Heart left ventricle (tissue), 16 donors: ENCODE results near the gene LIPC. TPM values are rescaled to one million over a fixed set of nuclear protein-coding genes. Genes with fewer than 3 reads are reported as not detected.

Source experiments
- ATAC-seq, 4 donors: fragments of 200-7000 bp; cut with Tn5 transposase; one replicate each; pipeline ENCODE4 v1.9.1; 2020 to 2022; ENCODE audit warnings: moderate library complexity in 4 of 4, mild to moderate bottlenecking in 3 of 4, moderate number of reproducible peaks in 1 of 4
- DNase-seq, 5 donors: peaks; one replicate each; pipeline ENCODE4 v3.0.0-alpha.2; 2020
- H3K27ac ChIP-seq, 12 donors: fragments of 200-600 bp; sonication (generic) in 4 of 12; one replicate each; pipeline versions ENCODE4 v1.5.0 to v1.8.0; 2016 to 2022; ENCODE audit warnings: mild to moderate bottlenecking in 2 of 12
- H3K27me3 ChIP-seq, 9 donors: fragments of 200-600 bp; sonication (generic) in 2 of 9; one replicate each; pipeline versions ENCODE4 v1.5.1 to v1.8.0; 2016 to 2022; ENCODE audit warnings: mild to moderate bottlenecking in 3 of 9
- H3K36me3 ChIP-seq, 9 donors: fragments of 200-600 bp; sonication (generic) in 2 of 9; one replicate each; pipeline versions ENCODE4 v1.5.0 to v1.8.0; 2018 to 2022; ENCODE audit warnings: mild to moderate bottlenecking in 2 of 9
- H3K4me1 ChIP-seq, 12 donors: fragments of 200-600 bp; sonication (generic) in 4 of 12; one replicate each; pipeline versions ENCODE4 v1.5.0 to v1.8.0; 2016 to 2022; ENCODE audit warnings: mild to moderate bottlenecking in 3 of 12
- H3K4me3 ChIP-seq, 12 donors: fragments of 200-600 bp; sonication (generic) in 4 of 12; one replicate each; pipeline versions ENCODE4 v1.5.0 to v1.8.0; 2017 to 2022; ENCODE audit warnings: mild to moderate bottlenecking in 9 of 12, moderate library complexity in 4 of 12
- H3K9me3 ChIP-seq, 12 donors: fragments of 200-600 bp; sonication (generic) in 4 of 12; one replicate each; pipeline versions ENCODE4 v1.5.0 to v1.8.0; 2016 to 2022; ENCODE audit warnings: mild to moderate bottlenecking in 1 of 12
- POLR2A ChIP-seq, 2 donors: fragments of 450-650 bp; IDR thresholded peaks; one replicate each; pipeline ENCODE4 v1.6.1; 2017; ENCODE audit warnings: antibody characterized with exemption in 2 of 2, mild to moderate bottlenecking in 2 of 2, moderate library complexity in 2 of 2
- WGBS, 4 donors: extraction: QIAGEN DNeasy Blood & Tissue Kit in 2 of 4; methylation state at CpG; one replicate each; pipeline versions ENCODE4 v1.1.5 to v1.1.7; 2013 to 2018; 5-methylcytosine and 5-hydroxymethylcytosine counted together
- intact Hi-C, 10 donors: fragments of 100-400 bp; cut with DNase I; formaldehyde crosslinking; loops; one replicate each; pipeline versions ENCODE4 v1.11.1 to v1.14.2; 2022
- polyA plus RNA-seq, 2 donors: library from polyadenylated mRNA; stranded (reverse); fragments of 200-250 nt; gene quantifications; one replicate each; pipeline ENCODE4 v1.2.3, GENCODE V29; 2013
- total RNA-seq, 9 donors: library from RNA; depleted of rRNA in 2 of 9; stranded (reverse); fragments of >200 nt in 2 of 9; fragmentation: NEBNext Ultra II Directional in 3 of 9; extraction: Animal tissue kit (Norgen Biotek cat#: 25700) in 3 of 9; gene quantifications; one replicate each; pipeline versions ENCODE4 v1.1.0 to v1.2.4, GENCODE V29; 2016 to 2023
- TF ChIP-seq, protein P1 (sequence below), 12 donors: fragments of 200-600 bp; sonication (generic) in 4 of 12; IDR thresholded peaks; one replicate each; pipeline versions ENCODE4 v1.5.0 to v1.8.0; 2018 to 2022; ENCODE audit warnings: antibody characterized with exemption in 12 of 12, mild to moderate bottlenecking in 5 of 12
- donor health status: ischemic (EF 13 %, LVEDD 7.1; RV severe dilation, severe dysfunction).
- donor health status: healthy with polysubstance abuse.
- donor health status: DM: no; HTN: yes; CAD: no.
- donor health status: DM: no; HTN: no; CAD: no.
- donor health status: ischemic (EF 25% LVEDD 6.9; RV normal size, moderate dysfunction).
- donor health status: ischemic (EF 25% LVEDD 5.7; RV mildly dilated, moderate dysfunction).
- donor health status: healthy.
- donor health status: DM: yes; HTN: yes; CAD: no.
- donor health status: ischemic (EF 35%, LVEDD 5.7; RV mildly dilated, moderate dysfunction).
- donor health status: nonischemic (EF 11% LVEDD 7.7; RV severe dilation, severe dysfunction).
- donor health status: DM: yes; HTN: yes; CAD: no.
- donor health status: PGD.
- donor health status: ischemic (EF 29% LVEDD 5.4; RV normal size, mild dysfunction).
- donor health status: nonischemic (EF 23%, LVEDD 6.1; RV moderate dilation, normal function).

Gene LIPC
- total and polyA plus RNA-seq, 11 donors: 0.10 to 1.4 (median 0.55) TPM; not detected in 1

DNA sequence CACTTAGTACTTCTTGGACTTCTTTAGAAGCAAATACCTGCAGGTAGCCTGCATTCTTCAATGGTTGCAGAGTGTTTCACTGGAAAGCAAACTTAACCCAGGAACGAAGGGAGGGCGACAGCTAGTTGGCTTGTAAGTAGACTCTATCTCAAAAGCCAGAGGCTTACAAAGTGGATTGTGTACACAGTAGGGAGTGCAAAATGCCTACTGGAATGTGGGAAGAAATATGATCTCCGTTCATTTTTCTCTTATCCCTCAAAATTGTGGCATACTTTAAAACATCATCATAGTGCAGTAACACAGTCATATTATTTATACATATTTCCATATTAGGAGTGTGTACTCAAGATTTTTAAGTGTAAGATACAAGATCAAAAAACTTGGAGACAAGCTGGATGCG lies 155.7 kb downstream of the LIPC start:
- H3K27me3 ChIP-seq: no peaks in the 10 kb centered on the region
- 83 to 85% (median 85%) methylated on average over 4 of the region's 4 CpGs for WGBS, 4 donors
- DNase-seq (no peak), ATAC-seq (no peak)
- no peak overlapping the region for H3K27ac ChIP-seq
- peaks cover 0 to 28% (median 0%) of the 10 kb centered on the region in 12 donors for H3K4me1 ChIP-seq
- no peak for TF ChIP-seq POLR2A (IDR thresholded peaks at IDR 0.05)
- TF ChIP-seq, protein P1, sequence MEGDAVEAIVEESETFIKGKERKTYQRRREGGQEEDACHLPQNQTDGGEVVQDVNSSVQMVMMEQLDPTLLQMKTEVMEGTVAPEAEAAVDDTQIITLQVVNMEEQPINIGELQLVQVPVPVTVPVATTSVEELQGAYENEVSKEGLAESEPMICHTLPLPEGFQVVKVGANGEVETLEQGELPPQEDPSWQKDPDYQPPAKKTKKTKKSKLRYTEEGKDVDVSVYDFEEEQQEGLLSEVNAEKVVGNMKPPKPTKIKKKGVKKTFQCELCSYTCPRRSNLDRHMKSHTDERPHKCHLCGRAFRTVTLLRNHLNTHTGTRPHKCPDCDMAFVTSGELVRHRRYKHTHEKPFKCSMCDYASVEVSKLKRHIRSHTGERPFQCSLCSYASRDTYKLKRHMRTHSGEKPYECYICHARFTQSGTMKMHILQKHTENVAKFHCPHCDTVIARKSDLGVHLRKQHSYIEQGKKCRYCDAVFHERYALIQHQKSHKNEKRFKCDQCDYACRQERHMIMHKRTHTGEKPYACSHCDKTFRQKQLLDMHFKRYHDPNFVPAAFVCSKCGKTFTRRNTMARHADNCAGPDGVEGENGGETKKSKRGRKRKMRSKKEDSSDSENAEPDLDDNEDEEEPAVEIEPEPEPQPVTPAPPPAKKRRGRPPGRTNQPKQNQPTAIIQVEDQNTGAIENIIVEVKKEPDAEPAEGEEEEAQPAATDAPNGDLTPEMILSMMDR (IDR thresholded peaks at IDR 0.05): no peak
- H3K4me3 ChIP-seq: no peak overlapping the region
- no peaks in the 10 kb centered on the region for H3K36me3 ChIP-seq
- peaks cover 0 to 12% (median 0%) of the 10 kb centered on the region in 12 donors for H3K9me3 ChIP-seq
- intact Hi-C loops: loop anchor here in 1 of 10 donors (10.0 kb wide), 1 partner anchor 303 kb away; no protein-coding TSS in a partner anchor

DNA sequence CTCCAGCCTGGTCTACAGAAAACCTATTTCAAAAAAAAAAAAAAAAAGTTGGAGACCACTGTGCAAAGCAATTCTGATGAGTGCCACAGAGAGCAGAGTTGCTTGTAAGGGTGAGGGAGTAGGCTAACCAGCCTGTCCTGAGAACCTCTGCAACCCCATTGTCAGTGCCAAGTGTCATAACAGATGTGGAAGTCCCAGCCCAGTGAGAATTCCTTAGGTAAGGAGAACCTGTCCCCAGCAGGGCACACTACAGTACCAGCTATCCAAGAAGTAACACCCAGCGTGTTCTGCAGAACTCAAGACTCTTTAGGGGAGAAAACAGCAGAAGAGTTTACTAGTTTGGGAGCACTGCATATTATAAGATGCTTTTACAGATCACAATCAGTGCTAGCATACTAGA lies 156.3 kb downstream of the LIPC start:
- peaks cover 0 to 6% (median 0%) of the 10 kb centered on the region in 12 donors for H3K9me3 ChIP-seq
- H3K36me3 ChIP-seq: no peaks in the 10 kb centered on the region
- intact Hi-C loops: loop anchor here in 1 of 10 donors (10.0 kb wide), 1 partner anchor 303 kb away; no protein-coding TSS in a partner anchor
- H3K27ac ChIP-seq: no peak overlapping the region
- TF ChIP-seq, protein P1 (IDR thresholded peaks at IDR 0.05): no peak
- no peak overlapping the region for H3K4me3 ChIP-seq
- no peak for DNase-seq
- peaks cover 0 to 28% (median 0%) of the 10 kb centered on the region in 12 donors for H3K4me1 ChIP-seq
- 72 to 93% (median 88%) methylated on average over 1 of the region's 1 CpG for WGBS, 4 donors
- peak in 3 of 4 donors; percentile 20 to 48 (median 22) for ATAC-seq
- no peaks in the 10 kb centered on the region for H3K27me3 ChIP-seq

DNA sequence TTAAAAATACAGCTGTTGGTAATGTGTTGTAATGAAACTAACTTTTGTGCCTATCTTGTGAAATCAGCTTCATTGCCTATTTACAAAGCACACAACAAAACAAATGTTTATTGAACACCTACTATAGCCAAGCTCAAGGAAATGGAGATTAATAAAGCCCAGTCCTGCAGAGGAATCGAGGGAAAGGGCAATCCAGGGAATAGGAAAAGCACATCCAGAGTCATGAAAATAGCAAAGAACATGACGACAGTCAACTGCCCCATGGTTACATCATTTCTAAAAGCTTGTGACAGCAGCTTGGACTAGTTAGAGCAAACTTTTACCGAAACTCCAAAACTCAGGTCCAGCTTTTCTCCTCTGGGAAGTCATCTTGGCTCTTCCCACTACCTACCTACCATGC lies 157.3 kb downstream of the LIPC start:
- no peak for ATAC-seq

DNA sequence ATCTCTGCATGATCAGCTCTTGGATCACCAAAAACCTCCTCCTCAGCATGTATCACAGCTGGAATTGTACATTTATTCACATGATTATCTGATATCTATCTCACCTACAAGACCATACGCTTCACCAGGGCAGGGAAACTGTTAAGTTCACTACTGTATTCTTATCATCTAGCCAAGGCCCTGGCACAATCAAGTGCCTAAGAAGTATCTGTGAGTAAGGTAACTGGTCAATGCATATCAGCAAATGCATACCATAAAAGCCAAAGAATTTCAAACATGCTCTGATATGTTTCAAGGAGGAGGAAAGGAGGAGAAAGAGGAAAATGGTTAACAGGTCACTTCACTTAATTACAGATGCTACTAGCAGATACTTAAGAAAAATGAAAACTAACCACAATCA lies 158.4 kb downstream of the LIPC start:
- ATAC-seq (no peak), DNase-seq (no peak)
- WGBS, 4 donors: 78 to 86% (median 83%) methylated on average over 1 of the region's 1 CpG
- Histone ChIP-seq H3K9me3 (no peaks in the 10 kb centered on the region), H3K27ac (no peak overlapping the region), H3K27me3 (no peaks in the 10 kb centered on the region), H3K36me3 (peaks cover 0 to 14% (median 4%) of the 10 kb centered on the region in 9 donors), H3K4me1 (peaks cover 0 to 10% (median 0%) of the 10 kb centered on the region in 12 donors), H3K4me3 (no peak overlapping the region)
- intact Hi-C loops: no loop called here
- TF ChIP-seq, protein P1 (IDR thresholded peaks at IDR 0.05): no peak
- TF ChIP-seq POLR2A (IDR thresholded peaks at IDR 0.05): no peak

More for the DNA sequence above, 157.3 kb downstream of the LIPC start:
- H3K4me3 ChIP-seq: no peak overlapping the region
- intact Hi-C loops: loop anchor here in 1 of 10 donors (10.0 kb wide), 1 partner anchor 304 kb away; no protein-coding TSS in a partner anchor
- no peaks in the 10 kb centered on the region for H3K27me3 ChIP-seq
- H3K4me1 ChIP-seq: peaks cover 0 to 22% (median 0%) of the 10 kb centered on the region in 12 donors
- H3K9me3 ChIP-seq: no peaks in the 10 kb centered on the region
- DNase-seq: no peak
- H3K36me3 ChIP-seq: peaks cover 0 to 7% (median 3%) of the 10 kb centered on the region in 9 donors
- H3K27ac ChIP-seq: no peak overlapping the region
- TF ChIP-seq, protein P1 (IDR thresholded peaks at IDR 0.05): no peak
- TF ChIP-seq POLR2A (IDR thresholded peaks at IDR 0.05): no peak
- 85 to 90% (median 86%) methylated on average over 3 of the region's 3 CpGs for WGBS, 4 donors
